ENCODE data around the gene EFNB2. TPM values are rescaled to one million over a fixed set of nuclear protein-coding genes. Genes with fewer than 3 reads are reported as not detected.

Gene EFNB2
- total RNA-seq, 1 donor from 2014 or later, result 0.31 TPM

DNA sequence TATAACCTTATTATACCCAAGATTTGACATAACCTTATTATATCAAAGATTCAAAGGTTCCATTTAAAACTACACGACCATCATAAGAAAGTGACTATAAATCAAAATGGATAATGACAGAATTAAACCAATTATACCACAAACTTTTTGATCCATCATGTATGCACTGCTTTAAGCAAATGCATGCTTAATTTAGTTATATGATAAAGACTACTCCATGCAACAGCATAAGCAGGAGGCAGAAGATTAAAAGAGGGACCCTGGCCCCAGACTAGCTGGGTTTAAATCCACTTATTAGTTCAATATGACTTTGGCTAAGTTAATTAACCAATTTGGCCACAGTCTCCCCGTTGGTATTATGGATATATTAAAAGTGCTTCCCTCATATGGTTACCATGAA, 11.4 kb downstream of the EFNB2 start:
- no peak overlapping the region for H3K4me3 Mint-ChIP-seq
- ChIA-PET POLR2A (no interaction called here), CTCF (interaction anchor here (1.4 kb wide), 1 partner anchor 13 kb away, joined by 4 read pairs; no protein-coding TSS in a partner anchor)
- no peaks in the 10 kb centered on the region for H3K36me3 Mint-ChIP-seq (ENCODE audit: low read depth)
- DNase-seq (no peak), ATAC-seq (ENCODE audit: low read depth) (no peak)
- H3K9me3 Mint-ChIP-seq, result no peaks in the 10 kb centered on the region
- TF ChIP-seq, protein P1, sequence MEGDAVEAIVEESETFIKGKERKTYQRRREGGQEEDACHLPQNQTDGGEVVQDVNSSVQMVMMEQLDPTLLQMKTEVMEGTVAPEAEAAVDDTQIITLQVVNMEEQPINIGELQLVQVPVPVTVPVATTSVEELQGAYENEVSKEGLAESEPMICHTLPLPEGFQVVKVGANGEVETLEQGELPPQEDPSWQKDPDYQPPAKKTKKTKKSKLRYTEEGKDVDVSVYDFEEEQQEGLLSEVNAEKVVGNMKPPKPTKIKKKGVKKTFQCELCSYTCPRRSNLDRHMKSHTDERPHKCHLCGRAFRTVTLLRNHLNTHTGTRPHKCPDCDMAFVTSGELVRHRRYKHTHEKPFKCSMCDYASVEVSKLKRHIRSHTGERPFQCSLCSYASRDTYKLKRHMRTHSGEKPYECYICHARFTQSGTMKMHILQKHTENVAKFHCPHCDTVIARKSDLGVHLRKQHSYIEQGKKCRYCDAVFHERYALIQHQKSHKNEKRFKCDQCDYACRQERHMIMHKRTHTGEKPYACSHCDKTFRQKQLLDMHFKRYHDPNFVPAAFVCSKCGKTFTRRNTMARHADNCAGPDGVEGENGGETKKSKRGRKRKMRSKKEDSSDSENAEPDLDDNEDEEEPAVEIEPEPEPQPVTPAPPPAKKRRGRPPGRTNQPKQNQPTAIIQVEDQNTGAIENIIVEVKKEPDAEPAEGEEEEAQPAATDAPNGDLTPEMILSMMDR (IDR thresholded peaks at IDR 0.05), result no peak
- intact Hi-C loops (cut with micrococcal nuclease), result no loop called here
- H3K4me1 Mint-ChIP-seq, result no peaks in the 10 kb centered on the region
- peaks cover 31% of the 10 kb centered on the region for H3K27me3 Mint-ChIP-seq
- H3K27ac Mint-ChIP-seq, result no peak overlapping the region

DNA sequence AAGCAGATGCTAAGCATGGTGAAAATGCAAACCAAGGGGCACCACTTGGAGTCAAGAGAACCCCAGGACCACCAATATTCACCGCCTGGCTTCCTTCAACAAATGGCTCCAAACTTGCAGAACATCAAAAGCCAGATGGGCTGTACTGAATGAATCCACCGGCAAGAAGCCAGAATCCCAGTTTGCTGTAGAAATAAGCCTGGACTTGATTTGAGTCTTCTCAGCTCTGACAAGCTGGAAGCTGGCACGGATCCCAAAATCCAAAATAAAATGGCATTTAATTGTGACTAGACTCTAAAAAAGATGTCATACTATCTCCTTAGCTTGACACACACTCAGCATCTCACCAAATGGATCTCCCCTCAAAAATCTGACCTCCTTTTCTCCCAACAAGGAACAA, 11.9 kb downstream of the EFNB2 start:
- ChIA-PET CTCF (no interaction called here), POLR2A (no interaction called here)
- Mint-ChIP-seq H3K27ac (no peak overlapping the region), H3K27me3 (peaks cover 33% of the 10 kb centered on the region), H3K4me3 (no peak overlapping the region), H3K9me3 (no peaks in the 10 kb centered on the region), H3K4me1 (no peaks in the 10 kb centered on the region), H3K36me3 (ENCODE audit: low read depth) (no peaks in the 10 kb centered on the region)
- intact Hi-C loops (cut with micrococcal nuclease), result no loop called here
- DNase-seq (no peak), ATAC-seq (ENCODE audit: low read depth) (no peak)
- TF ChIP-seq, protein P1 (IDR thresholded peaks at IDR 0.05), result no peak

DNA sequence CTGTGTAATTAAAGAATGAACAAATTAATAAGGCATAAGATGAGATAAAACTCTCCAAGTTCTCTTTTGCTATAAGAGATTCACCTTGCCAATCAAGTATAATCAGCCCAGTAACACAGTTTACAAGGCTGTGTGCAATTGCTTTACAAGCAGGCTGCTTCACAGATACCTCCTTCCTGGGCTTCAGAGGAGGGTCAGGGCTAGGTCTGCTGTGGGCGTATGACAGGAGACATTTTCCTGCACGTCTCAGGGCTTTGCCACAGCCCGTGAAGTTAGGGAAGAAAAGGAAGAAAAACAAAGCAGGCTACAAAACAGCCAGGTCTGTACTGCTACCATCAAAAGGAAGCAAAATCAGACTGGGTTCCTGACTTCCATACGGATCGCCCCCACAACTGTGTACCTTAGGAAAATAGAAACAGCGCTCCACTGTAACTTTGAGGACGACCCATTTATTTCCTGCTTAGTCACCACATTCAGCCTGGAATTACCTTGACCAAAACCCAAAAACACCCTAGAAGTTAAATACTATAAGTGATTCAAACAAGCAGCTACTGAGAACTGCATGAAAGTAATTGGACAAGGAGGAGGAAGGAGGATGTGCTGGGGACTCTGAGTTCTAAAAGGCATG, 12.4 kb downstream of the EFNB2 start:
- CTCF ChIA-PET, result no interaction called here
- intact Hi-C loops (cut with micrococcal nuclease), result no loop called here
- no peaks in the 10 kb centered on the region for H3K9me3 Mint-ChIP-seq

DNA sequence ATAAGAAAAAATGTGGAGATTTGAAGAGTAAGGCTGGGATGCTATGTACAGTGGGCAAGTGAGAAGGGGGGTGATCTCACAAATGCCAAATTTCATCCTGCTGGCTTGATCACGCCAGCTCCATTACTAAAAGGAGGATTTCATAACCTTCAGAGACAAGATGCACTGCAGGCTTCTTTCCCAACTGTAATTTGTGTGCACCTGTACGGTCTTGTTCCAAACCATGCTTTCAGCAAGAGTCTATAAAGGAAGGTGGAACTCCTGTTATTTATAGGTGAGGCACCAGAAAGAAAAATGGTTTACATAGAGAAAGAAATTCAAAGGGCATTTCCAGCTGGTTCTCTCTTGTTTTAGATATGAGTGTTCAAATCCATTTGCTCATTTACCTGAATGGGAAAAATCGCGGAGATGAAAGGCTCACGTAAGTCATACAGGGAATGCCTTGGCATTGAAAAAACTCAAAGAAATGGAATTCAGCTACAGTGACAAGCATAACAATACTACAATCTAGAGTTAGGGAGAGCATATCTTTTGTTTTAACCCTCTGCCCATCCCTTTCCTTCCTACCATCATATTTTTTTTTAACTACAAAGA, 13.3 kb downstream of the EFNB2 start:
- ChIA-PET CTCF (no interaction called here), POLR2A (no interaction called here)
- ATAC-seq (ENCODE audit: low read depth) (no peak), DNase-seq (no peak)
- no peak overlapping the region for H3K27ac Mint-ChIP-seq
- intact Hi-C loops (cut with micrococcal nuclease), result no loop called here
- no peaks in the 10 kb centered on the region for H3K4me1 Mint-ChIP-seq
- H3K4me3 Mint-ChIP-seq, result no peak overlapping the region
- no peaks in the 10 kb centered on the region for H3K9me3 Mint-ChIP-seq
- H3K36me3 Mint-ChIP-seq (ENCODE audit: low read depth), result no peaks in the 10 kb centered on the region
- peaks cover 29% of the 10 kb centered on the region for H3K27me3 Mint-ChIP-seq
- TF ChIP-seq, protein P1 (IDR thresholded peaks at IDR 0.05), result no peak

More for the DNA sequence above, 12.4 kb downstream of the EFNB2 start:
- Mint-ChIP-seq H3K4me3 (no peak overlapping the region), H3K36me3 (ENCODE audit: low read depth) (no peaks in the 10 kb centered on the region), H3K27ac (no peak overlapping the region), H3K27me3 (peaks cover 33% of the 10 kb centered on the region), H3K4me1 (no peaks in the 10 kb centered on the region)
- DNase-seq, result no peak
- POLR2A ChIA-PET, result no interaction called here
- ATAC-seq (ENCODE audit: low read depth), result no peak
- TF ChIP-seq, protein P1 (IDR thresholded peaks at IDR 0.05), result no peak

DNA sequence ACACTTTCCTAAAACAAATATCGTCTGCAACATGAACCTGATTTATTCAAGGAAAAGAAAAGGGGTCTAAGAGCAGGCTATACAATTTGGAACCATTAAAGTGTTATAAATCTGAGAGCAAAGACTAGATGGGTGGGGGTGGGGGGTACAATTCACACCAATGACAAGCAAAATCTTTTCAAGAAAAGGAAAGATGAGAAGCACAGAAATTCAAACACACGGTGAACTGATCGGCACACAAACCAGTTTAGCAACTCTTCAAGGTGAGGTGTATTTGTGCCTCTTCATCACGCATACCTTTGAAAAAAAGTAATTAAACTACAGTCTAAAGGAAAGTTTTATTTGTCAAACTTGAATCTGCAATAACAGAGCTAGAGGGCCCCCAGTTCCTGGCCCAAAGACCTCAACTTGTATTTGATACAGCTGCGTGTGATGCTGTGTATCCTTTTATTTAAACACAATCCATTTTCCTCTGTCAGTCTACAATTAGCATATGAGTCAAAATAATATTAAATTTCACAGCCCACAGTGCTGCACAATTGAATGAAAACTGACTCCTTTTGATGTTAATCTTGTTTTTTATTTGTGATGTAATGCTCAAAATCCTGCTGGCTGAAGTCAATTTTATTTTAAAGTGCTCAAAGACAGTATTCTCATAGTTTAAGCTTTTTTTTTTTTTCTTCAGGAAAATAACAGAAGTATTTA, 14.2 kb downstream of the EFNB2 start:
- TF ChIP-seq, protein P1 (IDR thresholded peaks at IDR 0.05), result no peak
- H3K36me3 Mint-ChIP-seq (ENCODE audit: low read depth), result no peaks in the 10 kb centered on the region
- H3K9me3 Mint-ChIP-seq, result no peaks in the 10 kb centered on the region
- ChIA-PET CTCF (no interaction called here), POLR2A (interaction anchor here (0.6 kb wide), 1 partner anchor 709 kb away, joined by 5 read pairs; no protein-coding TSS in a partner anchor)
- H3K4me3 Mint-ChIP-seq, result no peak overlapping the region
- no peak overlapping the region for H3K27ac Mint-ChIP-seq
- intact Hi-C loops (cut with micrococcal nuclease), result no loop called here
- ATAC-seq (ENCODE audit: low read depth) (no peak), DNase-seq (no peak)
- no peaks in the 10 kb centered on the region for H3K4me1 Mint-ChIP-seq
- peaks cover 28% of the 10 kb centered on the region for H3K27me3 Mint-ChIP-seq

Measured in activated B cell treated with CpG ODN at 0.5 μM for 24 hours (primary cell).